RWPE1 (cell line): ENCODE results near the gene EPS8.

Experiments
- CTCF ChIA-PET: fragments of 350-600 bp; sonication (Branson Sonifier 250); formaldehyde crosslinking; extraction: SDS; loops from one replicate; lab custom pipeline; 2021; lab: Yijun Ruan, JAX
- POLR2A ChIA-PET: fragments of 400-600 bp; formaldehyde crosslinking; extraction: SDS; loops from one replicate; lab custom pipeline; 2020; ENCODE audit warnings: antibody characterized with exemption; ENCODE audit not compliant: low non-redundant PET; lab: Yijun Ruan, JAX
- DNase-seq: peaks from one replicate; pipeline ENCODE4 v3.0.0; 2012; ENCODE audit warnings: low spot score
- H3K27ac ChIP-seq: fragments of 450-650 bp; 2 replicates; pipeline ENCODE4 v1.5.1; 2017
- CTCF ChIP-seq: fragments of 450-650 bp; conservative IDR thresholded peaks from 2 replicates; pipeline ENCODE4 v1.5.1; 2017; ENCODE audit warnings: low read depth, mild to moderate bottlenecking

Gene EPS8

GRCh38 chr12:15735837-15736615 is 53.2 kb downstream of the EPS8 start:
- H3K27ac ChIP-seq, result no peak overlapping the region
- no peak for DNase-seq
- CTCF ChIA-PET, result no interaction called here
- TF ChIP-seq CTCF, result no peak
- POLR2A ChIA-PET, result no interaction called here

- no peak for TF ChIP-seq CTCF
- ChIA-PET POLR2A (no interaction called here), CTCF (no interaction called here)
- no peak overlapping the region for H3K27ac ChIP-seq
- DNase-seq, result no peak
These were observed 56.1 kb downstream of the EPS8 start for GRCh38 chr12:15733136-15733535.

DNA sequence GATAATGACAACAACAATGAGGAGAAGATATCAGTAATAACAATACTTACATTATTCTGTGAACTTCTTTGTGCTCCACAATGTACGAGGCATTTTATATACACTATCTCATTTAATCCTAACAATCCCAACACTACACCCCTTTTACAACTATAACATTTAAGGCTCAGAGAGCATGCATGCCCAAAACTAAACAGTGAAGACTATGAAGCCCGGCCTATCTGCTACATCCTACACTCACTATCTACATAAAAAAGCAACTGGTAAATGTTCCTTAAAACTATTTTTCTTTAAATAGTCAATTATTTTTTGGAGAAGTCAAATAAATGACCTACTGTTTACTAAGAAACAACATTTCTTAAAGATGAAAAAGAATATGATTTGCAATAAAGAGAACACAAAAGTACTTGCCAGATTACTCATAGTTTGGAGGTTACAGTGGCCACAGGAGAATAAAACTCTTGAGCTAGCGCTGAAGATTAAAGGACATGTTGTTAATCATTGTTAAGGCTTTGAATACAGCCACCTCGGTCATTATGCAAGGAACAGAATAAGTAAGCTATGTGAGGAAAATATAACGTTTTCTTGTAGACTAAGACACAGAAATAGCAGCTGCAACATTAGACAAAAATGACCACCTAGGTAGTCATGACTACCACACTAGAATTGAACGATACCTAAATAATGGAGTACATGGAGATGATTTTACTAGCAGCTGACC is 56.7 kb downstream of the EPS8 start:
- ChIA-PET POLR2A (no interaction called here), CTCF (no interaction called here)
- no peak overlapping the region for H3K27ac ChIP-seq
- DNase-seq, result no peak
- TF ChIP-seq CTCF, result no peak

GRCh38 chr12:15731940-15732339 is 57.2 kb downstream of the EPS8 start:
- ChIA-PET CTCF (no interaction called here), POLR2A (interaction anchor here (0.7 kb wide), 1 partner anchor 47 kb away, joined by 3 read pairs; no protein-coding TSS in a partner anchor)
- no peak for DNase-seq
- TF ChIP-seq CTCF, result no peak
- H3K27ac ChIP-seq, result no peak overlapping the region

- POLR2A ChIA-PET, result no interaction called here
- no peak overlapping the region for H3K27ac ChIP-seq
- CTCF ChIA-PET, result no interaction called here
These were observed 60.1 kb downstream of the EPS8 start for GRCh38 chr12:15729097-15729496.

More at GRCh38 chr12:15729097-15729496, 60.1 kb downstream of the EPS8 start:
- no peak for TF ChIP-seq CTCF
- no peak for DNase-seq
